Fibroblast of mammary gland (primary cell): ENCODE results near the gene LONP2.

Source experiments
- DNase-seq: peaks from one replicate; pipeline ENCODE4 v3.0.0-alpha.2; 2010; ENCODE audit warnings: low read depth
- H3K4me3 ChIP-seq: 2 replicates; pipeline ENCODE4 v1.5.1; 2011; ENCODE audit warnings: low read depth, mild to moderate bottlenecking, low read length, moderate library complexity; ENCODE audit not compliant: control insufficient read depth
- CTCF ChIP-seq: conservative IDR thresholded peaks from 2 replicates; pipeline ENCODE4 v1.5.1; 2011; ENCODE audit warnings: low read depth, low read length, inconsistent platforms; ENCODE audit not compliant: control insufficient read depth, insufficient read depth

Gene LONP2

GRCh38 chr16:48330189-48330840 is 86.2 kb downstream of the LONP2 start:
- TF ChIP-seq CTCF = no peak
- H3K4me3 ChIP-seq = no peak overlapping the region
- DNase-seq = peak; percentile 53

GRCh38 chr16:48330841-48331192 is 86.7 kb downstream of the LONP2 start:
- no peak for TF ChIP-seq CTCF
- no peak for DNase-seq
- no peak overlapping the region for H3K4me3 ChIP-seq

- DNase-seq = no peak
- no peak overlapping the region for H3K4me3 ChIP-seq
- no peak for TF ChIP-seq CTCF
These were observed 88.9 kb downstream of the LONP2 start for GRCh38 chr16:48332978-48333377.

- TF ChIP-seq CTCF = no peak
- no peak overlapping the region for H3K4me3 ChIP-seq
- DNase-seq = no peak
These were observed 90.2 kb downstream of the LONP2 start for GRCh38 chr16:48334325-48334724.

- no peak overlapping the region for H3K4me3 ChIP-seq
- TF ChIP-seq CTCF = no peak
- DNase-seq = no peak
These were observed 91.9 kb downstream of the LONP2 start for GRCh38 chr16:48335961-48336360.

- no peak for TF ChIP-seq CTCF
- no peak overlapping the region for H3K4me3 ChIP-seq
- DNase-seq = no peak
These were observed 96.0 kb downstream of the LONP2 start for GRCh38 chr16:48340054-48340453.

- TF ChIP-seq CTCF = no peak
- no peak overlapping the region for H3K4me3 ChIP-seq
- no peak for DNase-seq
These were observed 98.5 kb downstream of the LONP2 start for GRCh38 chr16:48342591-48342990.
